NCI-H146 treated with DMSO at 0.1 percent for 48 hours (cell line): Measurements from ENCODE around the gene IFTAP.

Experiments used
- DNase-seq: peaks from one replicate; lab custom pipeline; 2025; ENCODE audit not compliant: unreplicated experiment; lab: John Stamatoyannopoulos, UW

The IFTAP gene

GRCh38 chr11:36596880-36597279 is 2.6 kb downstream of the IFTAP start:
- no peak for DNase-seq

GRCh38 chr11:36598051-36598450 is 3.7 kb downstream of the IFTAP start, which contains the start of gene RAG2:
Gene RAG2, minus strand, starts transcription at chr11:36598236. Its CDS starts 4,068 bp downstream, at chr11:36594168.
- no peak for DNase-seq

GRCh38 chr11:36600180-36600579 is 5.9 kb downstream of the IFTAP start:
- no peak for DNase-seq

GRCh38 chr11:36601155-36601554 is 6.9 kb downstream of the IFTAP start:
- DNase-seq: no peak

- DNase-seq: no peak
Measured at GRCh38 chr11:36602135-36602534, 7.8 kb downstream of the IFTAP start.

GRCh38 chr11:36605221-36606216 is 11.2 kb downstream of the IFTAP start:
- no peak for DNase-seq

- no peak for DNase-seq
Measured at GRCh38 chr11:36608491-36609199, 14.3 kb downstream of the IFTAP start.

- DNase-seq: no peak
Measured at GRCh38 chr11:36609383-36609782, 15.1 kb downstream of the IFTAP start.

GRCh38 chr11:36615826-36616225 is 21.5 kb downstream of the IFTAP start:
- no peak for DNase-seq

GRCh38 chr11:36617543-36618362 is 23.5 kb downstream of the IFTAP start:
- DNase-seq: no peak

- no peak for DNase-seq
Measured at GRCh38 chr11:36618363-36619047, 24.2 kb downstream of the IFTAP start.

- DNase-seq: no peak
Measured at GRCh38 chr11:36619502-36619901, 25.2 kb downstream of the IFTAP start.

GRCh38 chr11:36620246-36620645 is 25.9 kb downstream of the IFTAP start:
- DNase-seq: no peak

- DNase-seq: no peak
Measured at GRCh38 chr11:36622431-36623136, 28.3 kb downstream of the IFTAP start.

- DNase-seq: no peak
Measured at GRCh38 chr11:36623494-36623893, 29.2 kb downstream of the IFTAP start.

GRCh38 chr11:36627006-36627405 is 32.7 kb downstream of the IFTAP start:
- DNase-seq: no peak

GRCh38 chr11:36627471-36627870 is 33.2 kb downstream of the IFTAP start:
- no peak for DNase-seq

GRCh38 chr11:36628141-36628540 is 33.8 kb downstream of the IFTAP start:
- no peak for DNase-seq

GRCh38 chr11:36628765-36629244 is 34.5 kb downstream of the IFTAP start:
- no peak for DNase-seq

- DNase-seq: no peak
Measured at GRCh38 chr11:36631774-36632173, 37.5 kb downstream of the IFTAP start.
